SK-N-SH treated with all-trans-retinoic acid at 6 μM for 48 hours (cell line): ENCODE data around the gene NCBP3.

Experiments used
- CSRNP3 ChIP-seq: fragments of 250-450 bp; sonication (Bioruptor Pico); IDR thresholded peaks from 2 replicates; pipeline ENCODE4 v1.5.1; 2021; ENCODE audit warnings: mild to moderate bottlenecking, moderate library complexity
- RARB ChIP-seq: fragments of 250-450 bp; sonication (Bioruptor Pico); IDR thresholded peaks from 2 replicates; pipeline ENCODE4 v1.8.0; 2021; ENCODE audit warnings: mild to moderate bottlenecking, moderate library complexity
- TF ChIP-seq, protein P1 (sequence below): fragments of 250-450 bp; sonication (Bioruptor Pico); IDR thresholded peaks from 2 replicates; pipeline ENCODE4 v1.8.0; 2020; ENCODE audit warnings: mild to moderate bottlenecking, moderate library complexity, borderline replicate concordance
- TF ChIP-seq, protein P2 (sequence below): fragments of 250-450 bp; sonication (Bioruptor Pico); IDR thresholded peaks from 2 replicates; pipeline ENCODE4 v1.8.0; 2021; ENCODE audit warnings: low read depth, mild to moderate bottlenecking, moderate library complexity, borderline replicate concordance

- TF ChIP-seq, protein P1, sequence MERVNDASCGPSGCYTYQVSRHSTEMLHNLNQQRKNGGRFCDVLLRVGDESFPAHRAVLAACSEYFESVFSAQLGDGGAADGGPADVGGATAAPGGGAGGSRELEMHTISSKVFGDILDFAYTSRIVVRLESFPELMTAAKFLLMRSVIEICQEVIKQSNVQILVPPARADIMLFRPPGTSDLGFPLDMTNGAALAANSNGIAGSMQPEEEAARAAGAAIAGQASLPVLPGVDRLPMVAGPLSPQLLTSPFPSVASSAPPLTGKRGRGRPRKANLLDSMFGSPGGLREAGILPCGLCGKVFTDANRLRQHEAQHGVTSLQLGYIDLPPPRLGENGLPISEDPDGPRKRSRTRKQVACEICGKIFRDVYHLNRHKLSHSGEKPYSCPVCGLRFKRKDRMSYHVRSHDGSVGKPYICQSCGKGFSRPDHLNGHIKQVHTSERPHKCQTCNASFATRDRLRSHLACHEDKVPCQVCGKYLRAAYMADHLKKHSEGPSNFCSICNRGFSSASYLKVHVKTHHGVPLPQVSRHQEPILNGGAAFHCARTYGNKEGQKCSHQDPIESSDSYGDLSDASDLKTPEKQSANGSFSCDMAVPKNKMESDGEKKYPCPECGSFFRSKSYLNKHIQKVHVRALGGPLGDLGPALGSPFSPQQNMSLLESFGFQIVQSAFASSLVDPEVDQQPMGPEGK (CRISPR knock-in tag) = no peak
- TF ChIP-seq CSRNP3 (CRISPR knock-in tag) (no peak), RARB (CRISPR knock-in tag) (no peak)
- TF ChIP-seq, protein P2, sequence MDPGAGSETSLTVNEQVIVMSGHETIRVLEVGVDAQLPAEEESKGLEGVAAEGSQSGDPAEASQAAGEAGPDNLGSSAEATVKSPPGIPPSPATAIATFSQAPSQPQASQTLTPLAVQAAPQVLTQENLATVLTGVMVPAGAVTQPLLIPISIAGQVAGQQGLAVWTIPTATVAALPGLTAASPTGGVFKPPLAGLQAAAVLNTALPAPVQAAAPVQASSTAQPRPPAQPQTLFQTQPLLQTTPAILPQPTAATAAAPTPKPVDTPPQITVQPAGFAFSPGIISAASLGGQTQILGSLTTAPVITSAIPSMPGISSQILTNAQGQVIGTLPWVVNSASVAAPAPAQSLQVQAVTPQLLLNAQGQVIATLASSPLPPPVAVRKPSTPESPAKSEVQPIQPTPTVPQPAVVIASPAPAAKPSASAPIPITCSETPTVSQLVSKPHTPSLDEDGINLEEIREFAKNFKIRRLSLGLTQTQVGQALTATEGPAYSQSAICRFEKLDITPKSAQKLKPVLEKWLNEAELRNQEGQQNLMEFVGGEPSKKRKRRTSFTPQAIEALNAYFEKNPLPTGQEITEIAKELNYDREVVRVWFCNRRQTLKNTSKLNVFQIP = no peak
Measured at GRCh38 chr17:3809135-3809534, 36.9 kb downstream of the NCBP3 start.
